ENCODE data around the gene ALOXE3.

ALOXE3 gene

DNA sequence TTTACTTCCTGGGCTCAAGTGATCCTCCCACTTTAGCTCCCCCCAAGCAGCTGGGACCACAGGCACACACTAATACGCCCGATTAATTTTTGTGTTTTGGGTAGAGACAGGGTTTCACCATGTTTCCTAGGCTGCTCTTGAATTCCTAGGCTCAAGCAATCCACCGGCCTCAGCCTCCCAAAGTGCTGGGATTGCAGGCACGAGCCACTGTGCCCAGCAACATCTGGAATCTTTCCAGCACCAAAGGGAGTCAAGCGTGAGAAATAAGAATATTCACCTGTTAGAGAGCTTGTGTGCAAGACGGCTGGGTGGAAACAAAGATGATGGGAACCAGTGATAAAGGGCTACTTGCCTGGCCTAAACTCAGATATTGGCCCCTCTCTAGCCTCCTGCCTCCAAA, 16.6 kb downstream of the ALOXE3 start:
- CTCF ChIA-PET: interaction anchor here (1.5 to 14.3 kb wide), 5 partner anchors 8 to 41 kb away, joined by 3 to 244 read pairs (median 69); partner anchors contain the start of genes ALOX12B and ALOXE3
- no peak for TF ChIP-seq CTCF (IDR thresholded peaks at IDR 0.05; ENCODE audit: insufficient read depth, low read length, missing control alignments)
- DNase-seq (ENCODE audit: low read depth, low spot score): no peak
- POLR2A ChIA-PET: no interaction called here
- H3K4me3 ChIP-seq (ENCODE audit: low read depth, low read length): no peak overlapping the region

DNA sequence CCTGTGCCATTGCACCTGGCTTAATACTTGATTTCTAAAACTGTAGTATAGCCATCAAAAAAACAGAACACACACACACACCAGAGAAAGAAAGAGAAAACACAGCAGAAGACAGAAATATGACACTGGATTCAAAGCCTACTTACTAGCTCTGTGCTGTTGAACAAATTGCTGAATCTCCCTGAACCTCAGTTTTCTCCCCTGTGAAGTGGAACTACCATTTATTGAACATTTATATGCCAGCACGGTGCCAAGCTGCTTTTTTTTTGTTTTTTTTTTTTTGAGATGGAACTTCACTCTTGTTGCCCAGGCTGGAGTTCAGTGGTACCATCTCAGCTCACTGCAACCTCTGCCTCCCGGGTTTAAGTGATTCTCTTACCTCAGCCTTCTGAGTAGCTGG, 17.6 kb downstream of the ALOXE3 start:
- DNase-seq (ENCODE audit: low read depth, low spot score): no peak
- ChIA-PET CTCF (interaction anchor here (0.9 to 14.3 kb wide), 5 partner anchors 9 to 38 kb away, joined by 4 to 244 read pairs (median 22); partner anchors contain the start of gene ALOX12B), POLR2A (no interaction called here)
- no peak for TF ChIP-seq CTCF (IDR thresholded peaks at IDR 0.05; ENCODE audit: insufficient read depth, low read length, missing control alignments)
- H3K4me3 ChIP-seq (ENCODE audit: low read depth, low read length): no peak overlapping the region

- ChIA-PET POLR2A (no interaction called here), CTCF (interaction anchor here (0.9 to 14.3 kb wide), 6 partner anchors 10 to 42 kb away, joined by 3 to 244 read pairs (median 14); partner anchors contain the start of gene ALOX12B)
- no peak overlapping the region for H3K4me3 ChIP-seq (ENCODE audit: low read depth, low read length)
These were observed 18.2 kb downstream of the ALOXE3 start for GRCh38 chr17:8100111-8100510.

GRCh38 chr17:8096541-8096940, 21.8 kb downstream of the ALOXE3 start:
- CTCF ChIA-PET: interaction anchor here (0.6 to 1.2 kb wide), 8 partner anchors 8 to 203 kb away, joined by 3 to 6 read pairs (median 3); partner anchors contain the start of gene ALOXE3
- no peak overlapping the region for H3K4me3 ChIP-seq (ENCODE audit: low read depth, low read length)
- POLR2A ChIA-PET: no interaction called here
- no peak for DNase-seq (ENCODE audit: low read depth, low spot score)
- TF ChIP-seq CTCF (IDR thresholded peaks at IDR 0.05; ENCODE audit: insufficient read depth, low read length, missing control alignments): no peak

More at GRCh38 chr17:8100111-8100510, 18.2 kb downstream of the ALOXE3 start:
- TF ChIP-seq CTCF (IDR thresholded peaks at IDR 0.05; ENCODE audit: insufficient read depth, low read length, missing control alignments): no peak
- no peak for DNase-seq (ENCODE audit: low read depth, low spot score)

- no peak overlapping the region for H3K4me3 ChIP-seq (ENCODE audit: low read depth, low read length)
- DNase-seq (ENCODE audit: low read depth, low spot score): no peak
- ChIA-PET CTCF (interaction anchor here (0.9 to 10.8 kb wide), 12 partner anchors 9 to 204 kb away, joined by 3 to 244 read pairs (median 6); partner anchors contain the start of gene ALOXE3), POLR2A (no interaction called here)
- TF ChIP-seq CTCF (IDR thresholded peaks at IDR 0.05; ENCODE audit: insufficient read depth, low read length, missing control alignments): no peak
These were observed 23.0 kb downstream of the ALOXE3 start for GRCh38 chr17:8095361-8095760.

DNA sequence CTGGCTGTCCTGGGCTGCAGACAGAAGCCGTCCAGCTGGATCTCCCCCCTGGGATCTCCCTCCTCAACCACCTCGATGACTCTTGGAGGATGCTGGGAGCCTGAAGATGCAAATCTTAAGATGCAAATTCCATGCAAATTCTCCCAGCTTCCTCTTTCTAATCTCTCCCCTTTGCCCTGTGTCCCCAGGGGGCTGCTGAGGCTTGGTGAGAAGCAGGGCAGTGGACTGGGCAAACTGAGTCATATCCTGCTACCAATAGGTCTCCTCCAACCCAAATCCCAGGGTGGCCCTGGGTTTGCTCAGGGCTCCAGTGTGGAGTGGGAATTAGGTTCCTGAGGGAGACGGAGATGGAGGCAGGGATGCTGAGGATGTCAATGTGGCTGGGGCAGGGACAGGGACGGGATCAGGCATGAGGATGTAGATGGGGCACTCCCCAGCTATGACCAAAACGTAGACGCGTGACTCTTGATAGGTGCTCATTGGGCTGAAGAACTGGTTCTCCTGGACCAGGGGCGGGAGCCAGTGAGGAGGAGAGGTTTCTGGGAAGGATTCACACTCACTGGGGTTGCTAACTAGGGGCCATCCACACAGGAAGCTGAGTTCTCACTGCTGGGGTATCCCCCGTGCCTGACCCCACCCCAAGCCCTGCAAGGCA, 27.2 kb downstream of the ALOXE3 start:
- TF ChIP-seq CTCF (IDR thresholded peaks at IDR 0.05; ENCODE audit: insufficient read depth, low read length, missing control alignments): no peak
- POLR2A ChIA-PET: interaction anchor here (0.6 kb wide), 1 partner anchor 12 kb away, joined by 3 read pairs; no protein-coding TSS in a partner anchor
- CTCF ChIA-PET: interaction anchor here (0.8 to 17.0 kb wide), 11 partner anchors 8 to 695 kb away, joined by 3 to 244 read pairs (median 10); partner anchors contain the start of gene ALOXE3
- H3K4me3 ChIP-seq (ENCODE audit: low read depth, low read length): no peak overlapping the region
- no peak for DNase-seq (ENCODE audit: low read depth, low spot score)
